MM.1S (cell line): ENCODE data around the gene FER.

Experiments
- DNase-seq: peaks from one replicate; pipeline ENCODE4 v3.0.0-alpha.2; 2015
- H2AFZ ChIP-seq: fragments of 300-600 bp; sonication (generic); 2 replicates; pipeline ENCODE4 v1.6.0; 2016; ENCODE audit warnings: antibody characterized with exemption, low read length
- H3F3A ChIP-seq: fragments of 300-600 bp; sonication (generic); 2 replicates; pipeline ENCODE4 v1.6.1; 2016; ENCODE audit warnings: mild to moderate bottlenecking, antibody characterized with exemption, low read length, moderate library complexity, mixed read lengths; ENCODE audit not compliant: insufficient read depth
- H3K27ac ChIP-seq: fragments of 300-600 bp; sonication (generic); 2 replicates; pipeline ENCODE4 v1.5.1; 2016; ENCODE audit warnings: mild to moderate bottlenecking, low read length
- H3K27me3 ChIP-seq: fragments of 300-600 bp; sonication (generic); replicated peaks from 2 replicates; pipeline ENCODE4 v1.6.0; 2016; ENCODE audit warnings: low read length; ENCODE audit not compliant: insufficient read depth
- H3K36me3 ChIP-seq: fragments of 300-600 bp; sonication (generic); replicated peaks from 2 replicates; pipeline ENCODE4 v1.6.1; 2016; ENCODE audit warnings: mild to moderate bottlenecking, low read length, mixed read lengths; ENCODE audit not compliant: insufficient read depth
- H3K4me1 ChIP-seq: fragments of 300-600 bp; sonication (generic); 2 replicates; pipeline ENCODE4 v1.6.1; 2016; ENCODE audit warnings: low read length, mixed read lengths
- H3K4me2 ChIP-seq: fragments of 300-600 bp; sonication (generic); 2 replicates; pipeline ENCODE4 v1.6.0; 2016; ENCODE audit warnings: low read depth, low read length
- H3K4me3 ChIP-seq: fragments of 300-600 bp; sonication (generic); 2 replicates; pipeline ENCODE4 v1.5.1; 2016; ENCODE audit warnings: low read length, mixed read lengths
- H3K79me2 ChIP-seq: fragments of 300-600 bp; sonication (generic); 2 replicates; pipeline ENCODE4 v1.6.1; 2016; ENCODE audit warnings: mixed run types, low read length, mixed read lengths
- H3K9ac ChIP-seq: fragments of 300-600 bp; sonication (generic); 2 replicates; pipeline ENCODE4 v1.6.1; 2016; ENCODE audit warnings: low read length, mixed read lengths
- H3K9me2 ChIP-seq: fragments of 300-600 bp; sonication (generic); replicated peaks from 2 replicates; pipeline ENCODE4 v1.6.1; 2016; ENCODE audit warnings: mild to moderate bottlenecking, low read length, mixed read lengths; ENCODE audit not compliant: insufficient read depth
- H3K9me3 ChIP-seq: fragments of 300-600 bp; sonication (generic); replicated peaks from 2 replicates; pipeline ENCODE4 v1.6.1; 2016; ENCODE audit warnings: mild to moderate bottlenecking, low read length, mixed read lengths; ENCODE audit not compliant: insufficient read depth
- H4K20me1 ChIP-seq: fragments of 300-600 bp; sonication (generic); 2 replicates; pipeline ENCODE4 v1.6.1; 2016; ENCODE audit warnings: mild to moderate bottlenecking, low read length, moderate library complexity, mixed read lengths; ENCODE audit not compliant: insufficient read depth
- EZH2 ChIP-seq: fragments of 300-600 bp; sonication (generic); optimal IDR thresholded peaks from 2 replicates; pipeline ENCODE3; 2017; ENCODE audit warnings: low read depth, mild to moderate bottlenecking, antibody characterized with exemption, low read length, mixed read lengths
- EZH2phosphoT487 ChIP-seq: fragments of 300-600 bp; sonication (generic); IDR thresholded peaks from 2 replicates; pipeline ENCODE4 v1.6.1; 2018; ENCODE audit warnings: antibody characterized with exemption, low read length
- TF ChIP-seq, protein P1 (sequence below): fragments of 300-600 bp; sonication (generic); IDR thresholded peaks from 2 replicates; pipeline ENCODE4 v1.5.1; 2016; ENCODE audit warnings: antibody characterized with exemption, low read length, mixed read lengths

The FER gene

DNA sequence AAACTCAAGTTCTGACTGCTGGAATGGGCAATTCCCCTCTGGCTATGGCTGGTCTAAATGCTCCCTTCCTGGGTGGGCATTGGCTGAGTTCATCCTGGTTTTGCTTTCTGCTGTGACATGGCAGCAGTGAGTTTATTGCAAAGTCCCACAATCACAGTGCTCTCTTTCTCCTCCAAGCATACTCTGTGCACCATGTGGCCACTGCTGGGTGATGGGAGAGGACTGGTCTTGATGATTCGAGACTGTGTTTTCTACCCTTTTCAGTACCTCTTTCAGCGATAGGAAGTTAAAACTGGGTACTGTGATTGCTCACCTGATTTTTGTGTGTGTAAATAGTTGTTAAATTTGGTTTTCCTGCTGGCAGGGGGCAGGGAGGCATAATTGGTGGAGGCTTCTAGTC, 49.7 kb downstream of the FER start:
- no peak overlapping the region for H3K4me2 ChIP-seq
- no peak overlapping the region for H3K9ac ChIP-seq
- no peaks in the 10 kb centered on the region for H3K27me3 ChIP-seq
- no peaks in the 10 kb centered on the region for H3K9me2 ChIP-seq
- no peaks in the 10 kb centered on the region for H3K79me2 ChIP-seq
- no peak overlapping the region for H2AFZ ChIP-seq
- no peaks in the 10 kb centered on the region for H3K4me1 ChIP-seq
- no peak overlapping the region for H3K27ac ChIP-seq
- no peaks in the 10 kb centered on the region for H3K36me3 ChIP-seq
- H3K9me3 ChIP-seq, result no peaks in the 10 kb centered on the region
- H3F3A ChIP-seq, result no peaks in the 10 kb centered on the region
- H3K4me3 ChIP-seq, result no peak overlapping the region
- TF ChIP-seq, protein P1, sequence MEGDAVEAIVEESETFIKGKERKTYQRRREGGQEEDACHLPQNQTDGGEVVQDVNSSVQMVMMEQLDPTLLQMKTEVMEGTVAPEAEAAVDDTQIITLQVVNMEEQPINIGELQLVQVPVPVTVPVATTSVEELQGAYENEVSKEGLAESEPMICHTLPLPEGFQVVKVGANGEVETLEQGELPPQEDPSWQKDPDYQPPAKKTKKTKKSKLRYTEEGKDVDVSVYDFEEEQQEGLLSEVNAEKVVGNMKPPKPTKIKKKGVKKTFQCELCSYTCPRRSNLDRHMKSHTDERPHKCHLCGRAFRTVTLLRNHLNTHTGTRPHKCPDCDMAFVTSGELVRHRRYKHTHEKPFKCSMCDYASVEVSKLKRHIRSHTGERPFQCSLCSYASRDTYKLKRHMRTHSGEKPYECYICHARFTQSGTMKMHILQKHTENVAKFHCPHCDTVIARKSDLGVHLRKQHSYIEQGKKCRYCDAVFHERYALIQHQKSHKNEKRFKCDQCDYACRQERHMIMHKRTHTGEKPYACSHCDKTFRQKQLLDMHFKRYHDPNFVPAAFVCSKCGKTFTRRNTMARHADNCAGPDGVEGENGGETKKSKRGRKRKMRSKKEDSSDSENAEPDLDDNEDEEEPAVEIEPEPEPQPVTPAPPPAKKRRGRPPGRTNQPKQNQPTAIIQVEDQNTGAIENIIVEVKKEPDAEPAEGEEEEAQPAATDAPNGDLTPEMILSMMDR, result no peak
- TF ChIP-seq EZH2phosphoT487, result no peak
- TF ChIP-seq EZH2, result no peak
- no peak for DNase-seq
- no peaks in the 10 kb centered on the region for H4K20me1 ChIP-seq

DNA sequence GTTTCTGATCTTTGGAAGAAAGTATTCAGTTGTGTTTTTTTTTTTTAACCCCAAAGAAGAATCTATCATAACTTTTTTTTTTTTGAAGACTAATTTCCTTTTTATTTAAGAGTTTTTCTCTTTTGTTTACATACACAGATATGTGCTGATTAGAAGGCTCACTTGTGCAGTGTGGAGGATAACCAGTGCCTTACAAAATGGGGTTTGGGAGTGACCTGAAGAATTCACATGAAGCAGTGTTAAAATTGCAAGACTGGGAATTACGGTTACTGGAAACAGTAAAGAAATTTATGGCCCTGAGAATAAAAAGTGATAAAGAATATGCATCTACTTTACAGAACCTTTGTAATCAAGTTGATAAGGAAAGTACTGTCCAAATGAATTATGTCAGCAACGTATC, 50.3 kb downstream of the FER start:
- Histone ChIP-seq H3K9me2 (no peaks in the 10 kb centered on the region), H3F3A (no peaks in the 10 kb centered on the region), H3K79me2 (no peaks in the 10 kb centered on the region), H4K20me1 (no peaks in the 10 kb centered on the region), H3K4me3 (no peak overlapping the region), H3K27ac (no peak overlapping the region), H3K36me3 (no peaks in the 10 kb centered on the region), H3K27me3 (no peaks in the 10 kb centered on the region), H3K4me2 (no peak overlapping the region), H3K9ac (no peak overlapping the region), H2AFZ (no peak overlapping the region), H3K4me1 (no peaks in the 10 kb centered on the region), H3K9me3 (no peaks in the 10 kb centered on the region)
- no peak for DNase-seq
- TF ChIP-seq EZH2, result no peak
- no peak for TF ChIP-seq EZH2phosphoT487
- TF ChIP-seq, protein P1, result no peak

DNA sequence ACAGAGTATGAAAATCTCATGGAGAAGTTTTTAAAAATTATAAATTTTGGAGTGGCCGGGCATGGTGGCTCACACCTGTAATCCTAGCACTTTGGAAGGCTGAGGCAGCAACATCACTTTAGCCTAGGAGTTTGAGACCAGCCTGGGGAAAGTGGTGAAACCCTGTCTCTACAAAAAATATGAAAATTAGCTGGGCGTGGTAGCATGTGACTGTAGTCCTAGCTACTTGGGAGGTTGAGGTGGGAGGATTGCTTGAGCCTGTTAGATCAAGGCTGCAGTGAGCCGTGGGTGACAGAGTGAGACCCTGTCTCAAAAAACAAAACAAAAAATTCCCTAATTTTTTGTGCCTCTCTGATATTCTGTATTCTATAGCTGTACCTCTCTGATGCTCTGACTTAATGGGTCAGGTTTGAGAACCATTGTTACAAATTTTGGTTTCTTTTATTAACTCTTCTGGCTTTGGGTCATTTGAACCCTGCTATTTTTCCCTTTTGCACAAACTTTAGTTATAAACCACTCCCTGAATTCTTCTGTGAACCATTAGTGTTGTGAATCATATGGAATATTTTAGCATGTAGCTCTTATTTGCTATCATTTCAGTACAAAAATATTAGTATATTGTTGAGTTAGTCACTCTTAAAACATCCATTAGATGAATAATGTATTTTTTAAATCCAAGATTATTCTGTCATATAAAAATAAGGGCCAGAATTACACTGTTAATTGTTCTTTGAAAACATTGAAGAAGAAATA, 51.0 kb downstream of the FER start:
- no peaks in the 10 kb centered on the region for H3F3A ChIP-seq
- H3K4me2 ChIP-seq, result no peak overlapping the region
- TF ChIP-seq EZH2, result no peak
- TF ChIP-seq, protein P1, result no peak
- no peak for TF ChIP-seq EZH2phosphoT487
- no peak overlapping the region for H3K9ac ChIP-seq
- no peaks in the 10 kb centered on the region for H3K79me2 ChIP-seq
- DNase-seq, result no peak
- H2AFZ ChIP-seq, result no peak overlapping the region
- H3K27ac ChIP-seq, result no peak overlapping the region
- H3K36me3 ChIP-seq, result no peaks in the 10 kb centered on the region
- no peaks in the 10 kb centered on the region for H3K4me1 ChIP-seq
- no peaks in the 10 kb centered on the region for H3K9me3 ChIP-seq
- H3K27me3 ChIP-seq, result no peaks in the 10 kb centered on the region
- no peak overlapping the region for H3K4me3 ChIP-seq
- no peaks in the 10 kb centered on the region for H4K20me1 ChIP-seq
- no peaks in the 10 kb centered on the region for H3K9me2 ChIP-seq
